Effector memory CD4-positive, alpha-beta T cell (primary cell): Measurements from ENCODE around the gene GNAT2.

Experiments used
- DNase-seq, 3 donors: peaks; one replicate each; pipeline ENCODE4 v3.0.0-alpha.2; 2020
- H3K27ac ChIP-seq: 2 replicates; pipeline ENCODE4 v1.7.0; 2013; ENCODE audit warnings: mild to moderate bottlenecking, low read length, moderate library complexity; ENCODE audit not compliant: insufficient read depth, poor library complexity, severe bottlenecking
- H3K27me3 ChIP-seq: replicated peaks from 2 replicates; pipeline ENCODE4 v1.7.0; 2013; ENCODE audit warnings: mild to moderate bottlenecking, low read length; ENCODE audit not compliant: insufficient read depth, control insufficient read depth, poor library complexity, severe bottlenecking
- H3K36me3 ChIP-seq: 2 replicates; pipeline ENCODE4 v1.7.0; 2013; ENCODE audit warnings: mild to moderate bottlenecking, low read length, moderate library complexity; ENCODE audit not compliant: control insufficient read depth, insufficient read depth
- H3K4me1 ChIP-seq: 2 replicates; pipeline ENCODE4 v1.7.0; 2013; ENCODE audit warnings: low read length, mild to moderate bottlenecking; ENCODE audit not compliant: control insufficient read depth, insufficient read depth, poor library complexity, severe bottlenecking
- H3K4me3 ChIP-seq: 2 replicates; pipeline ENCODE4 v1.7.0; 2013; ENCODE audit warnings: low read length, low read depth, mild to moderate bottlenecking; ENCODE audit not compliant: insufficient read depth, poor library complexity, severe bottlenecking
- H3K9me3 ChIP-seq: 2 replicates; pipeline ENCODE4 v1.7.0; 2013; ENCODE audit warnings: mild to moderate bottlenecking, low read length, moderate library complexity; ENCODE audit not compliant: control insufficient read depth

GNAT2 gene

GRCh38 chr1:109657970-109658369, 38.6 kb upstream of the GNAT2 start:
- H3K36me3 ChIP-seq: no peaks in the 10 kb centered on the region
- H3K27ac ChIP-seq: no peak overlapping the region
- peaks cover 4% of the 10 kb centered on the region for H3K4me1 ChIP-seq
- H3K9me3 ChIP-seq: no peaks in the 10 kb centered on the region
- no peaks in the 10 kb centered on the region for H3K27me3 ChIP-seq
- no peak for DNase-seq
- H3K4me3 ChIP-seq: no peak overlapping the region

GRCh38 chr1:109657395-109657794, 38.0 kb upstream of the GNAT2 start:
- no peak overlapping the region for H3K27ac ChIP-seq
- H3K36me3 ChIP-seq: no peaks in the 10 kb centered on the region
- no peaks in the 10 kb centered on the region for H3K9me3 ChIP-seq
- H3K4me1 ChIP-seq: peaks cover 4% of the 10 kb centered on the region
- no peak for DNase-seq
- H3K4me3 ChIP-seq: no peak overlapping the region
- H3K27me3 ChIP-seq: no peaks in the 10 kb centered on the region

- H3K36me3 ChIP-seq: no peaks in the 10 kb centered on the region
- DNase-seq: peak; percentile 24 to 55 (median 42)
- H3K27ac ChIP-seq: peak within 1 kb of the TSS; percentile 46
These were observed 36.5 kb upstream of the GNAT2 start, which contains the start of gene GSTM4 for GRCh38 chr1:109655615-109656519. GSTM4 (plus strand) TSS chr1:109656099; CDS start chr1:109656390, 291 bp downstream.

GRCh38 chr1:109654519-109654918, 35.1 kb upstream of the GNAT2 start:
- peaks cover 4% of the 10 kb centered on the region for H3K4me1 ChIP-seq
- no peak overlapping the region for H3K4me3 ChIP-seq
- H3K27ac ChIP-seq: no peak overlapping the region
- H3K36me3 ChIP-seq: no peaks in the 10 kb centered on the region
- no peak for DNase-seq
- H3K9me3 ChIP-seq: no peaks in the 10 kb centered on the region
- H3K27me3 ChIP-seq: no peaks in the 10 kb centered on the region

More at GRCh38 chr1:109655615-109656519, 36.5 kb upstream of the GNAT2 start, which contains the start of gene GSTM4:
- H3K4me1 ChIP-seq: peaks cover 4% of the 10 kb centered on the region
- no peaks in the 10 kb centered on the region for H3K9me3 ChIP-seq
- H3K4me3 ChIP-seq: peak within 1 kb of the TSS; percentile 90
- no peaks in the 10 kb centered on the region for H3K27me3 ChIP-seq

GRCh38 chr1:109653306-109653705, 33.9 kb upstream of the GNAT2 start:
- no peak overlapping the region for H3K27ac ChIP-seq
- no peak for DNase-seq
- no peak overlapping the region for H3K4me3 ChIP-seq
- H3K36me3 ChIP-seq: no peaks in the 10 kb centered on the region
- H3K4me1 ChIP-seq: peaks cover 4% of the 10 kb centered on the region
- no peaks in the 10 kb centered on the region for H3K9me3 ChIP-seq
- no peaks in the 10 kb centered on the region for H3K27me3 ChIP-seq

- DNase-seq: no peak
- peaks cover 4% of the 10 kb centered on the region for H3K4me1 ChIP-seq
- H3K27ac ChIP-seq: no peak overlapping the region
- H3K9me3 ChIP-seq: no peaks in the 10 kb centered on the region
- H3K27me3 ChIP-seq: no peaks in the 10 kb centered on the region
- no peak overlapping the region for H3K4me3 ChIP-seq
- H3K36me3 ChIP-seq: no peaks in the 10 kb centered on the region
These were observed 33.0 kb upstream of the GNAT2 start for GRCh38 chr1:109652402-109652801.

GRCh38 chr1:109650609-109651008, 31.2 kb upstream of the GNAT2 start:
- Histone ChIP-seq H3K9me3 (no peaks in the 10 kb centered on the region), H3K4me3 (no peak overlapping the region), H3K36me3 (no peaks in the 10 kb centered on the region), H3K4me1 (peaks cover 3% of the 10 kb centered on the region), H3K27me3 (no peaks in the 10 kb centered on the region), H3K27ac (no peak overlapping the region)
- no peak for DNase-seq

- Histone ChIP-seq H3K36me3 (no peaks in the 10 kb centered on the region), H3K4me1 (no peaks in the 10 kb centered on the region), H3K4me3 (no peak overlapping the region), H3K27ac (no peak overlapping the region), H3K27me3 (no peaks in the 10 kb centered on the region), H3K9me3 (no peaks in the 10 kb centered on the region)
- no peak for DNase-seq
These were observed 30.1 kb upstream of the GNAT2 start for GRCh38 chr1:109649491-109649914.

GRCh38 chr1:109644670-109645069, 25.3 kb upstream of the GNAT2 start:
- Histone ChIP-seq H3K9me3 (no peaks in the 10 kb centered on the region), H3K36me3 (no peaks in the 10 kb centered on the region), H3K4me3 (no peak overlapping the region), H3K27ac (no peak overlapping the region), H3K27me3 (no peaks in the 10 kb centered on the region), H3K4me1 (peaks cover 4% of the 10 kb centered on the region)
- DNase-seq: no peak
